SK-N-SH (cell line): ENCODE results near the gene SPRY4. TPM values are rescaled to one million over a fixed set of nuclear protein-coding genes. Genes with fewer than 3 reads are reported as not detected.
"Not testable (repeated sequence)": the region's sequence is repeated elsewhere in the genome, so short reads cannot be mapped to it uniquely, and the experiment has no call there.

Experiments
- CTCF ChIA-PET: fragments of 300-600, 350-600 bp; formaldehyde crosslinking; extraction: SDS; loops from one replicate; lab custom pipeline; 2021; lab: Yijun Ruan, JAX
- POLR2A ChIA-PET: fragments of 350-600 bp; sonication (Branson Sonifier 250); formaldehyde crosslinking; extraction: SDS; loops from one replicate; lab custom pipeline; 2020; ENCODE audit warnings: antibody characterized with exemption, inconsistent platforms; lab: Yijun Ruan, JAX
- DNase-seq: peaks from one replicate; pipeline ENCODE4 v3.0.0; 2012
- H2AFZ ChIP-seq: fragments of 200-600 bp; sonication (generic); 2 replicates; pipeline ENCODE4 v1.8.1; 2016; ENCODE audit warnings: antibody characterized with exemption, mild to moderate bottlenecking, low read depth
- H3F3A ChIP-seq: fragments of 200-600 bp; sonication (generic); replicated peaks from 2 replicates; pipeline ENCODE3; 2016; ENCODE audit warnings: antibody characterized with exemption, mild to moderate bottlenecking; ENCODE audit not compliant: insufficient read depth
- H3K27ac ChIP-seq, 2 experiments: fragments of 200-500 bp in 1 of 2; fragments of 200-600 bp in 1 of 2; sonication (Bioruptor generic) in 1 of 2; sonication (generic), shearing (Covaris generic) in 1 of 2; 2 replicates each; pipeline versions ENCODE4 v1.5.1 to v1.6.1; 2014 to 2016; ENCODE audit warnings: low read depth in 2 of 2, inconsistent platforms in 1 of 2, low read length in 1 of 2, mild to moderate bottlenecking in 1 of 2, mixed read lengths in 1 of 2
- H3K27me3 ChIP-seq: fragments of 200-600 bp; sonication (generic), shearing (Covaris generic); 2 replicates; pipeline ENCODE4 v1.6.1; 2016; ENCODE audit warnings: mixed run types; ENCODE audit not compliant: insufficient read depth
- H3K36me3 ChIP-seq, 2 experiments: fragments of 200-500 bp in 1 of 2; fragments of 200-600 bp in 1 of 2; sonication (Bioruptor generic) in 1 of 2; sonication (generic) in 1 of 2; replicated peaks in 1 of 2; 2 replicates each; pipeline versions ENCODE3 to v1.5.1; 2014 to 2016; ENCODE audit warnings: low read length in 1 of 2, mild to moderate bottlenecking in 1 of 2; ENCODE audit not compliant: insufficient read depth in 2 of 2, control insufficient read depth in 1 of 2
- H3K4me1 ChIP-seq, 2 experiments: fragments of 200-500 bp in 1 of 2; fragments of 200-600 bp in 1 of 2; sonication (Bioruptor generic) in 1 of 2; sonication (generic), shearing (Covaris generic) in 1 of 2; 2 replicates each; pipeline versions ENCODE4 v1.5.1 to v1.6.1; 2014 to 2016; ENCODE audit warnings: low read depth in 1 of 2, low read length in 1 of 2, mixed run types in 1 of 2; ENCODE audit not compliant: insufficient read depth in 2 of 2, control insufficient read depth in 1 of 2
- H3K4me2 ChIP-seq: fragments of 200-600 bp; sonication (generic), shearing (Covaris generic); 2 replicates; pipeline ENCODE4 v1.6.1; 2017; ENCODE audit warnings: mixed run types
- H3K4me3 ChIP-seq, 2 experiments: fragments of 200-500 bp in 1 of 2; fragments of 200-600 bp in 1 of 2; sonication (Bioruptor generic) in 1 of 2; sonication (generic), shearing (Covaris generic) in 1 of 2; 2 replicates each; pipeline versions ENCODE4 v1.5.1 to v1.8.1; 2014 to 2016; ENCODE audit warnings: low read depth in 2 of 2, inconsistent platforms in 1 of 2, low read length in 1 of 2, mild to moderate bottlenecking in 1 of 2, mixed read lengths in 1 of 2, moderate library complexity in 1 of 2
- H3K79me2 ChIP-seq: fragments of 200-600 bp; sonication (generic); 2 replicates; pipeline ENCODE4 v1.8.1; 2017; ENCODE audit warnings: mild to moderate bottlenecking; ENCODE audit not compliant: insufficient read depth
- H3K9ac ChIP-seq: fragments of 200-600 bp; sonication (generic); 2 replicates; pipeline ENCODE4 v1.6.1; 2017; ENCODE audit warnings: mixed run types
- H3K9me2 ChIP-seq: fragments of 200-600 bp; sonication (generic); 2 replicates; pipeline ENCODE4 v1.6.1; 2017; ENCODE audit warnings: mixed run types
- H3K9me3 ChIP-seq: fragments of 200-600 bp; sonication (generic); 2 replicates; pipeline ENCODE4 v1.6.1; 2017; ENCODE audit warnings: mixed run types, mild to moderate bottlenecking, moderate library complexity
- H4K20me1 ChIP-seq: fragments of 200-600 bp; sonication (generic); 2 replicates; pipeline ENCODE4 v1.6.1; 2017; ENCODE audit warnings: mild to moderate bottlenecking, mixed run types; ENCODE audit not compliant: insufficient read depth
- CTCF ChIP-seq: fragments of 200-600 bp; sonication (generic); IDR thresholded peaks from 2 replicates; pipeline ENCODE4 v1.6.1; 2017; ENCODE audit warnings: antibody characterized with exemption, mild to moderate bottlenecking, moderate library complexity
- EP300 ChIP-seq, 2 experiments: IDR thresholded peaks; 2 replicates each; pipeline versions ENCODE4 v1.4.0 to v1.6.1; 2012; ENCODE audit warnings: borderline replicate concordance in 1 of 2, low read depth in 1 of 2, low read length in 1 of 2
- EZH2phosphoT487 ChIP-seq: fragments of 200-600 bp; sonication (generic); IDR thresholded peaks from 2 replicates; pipeline ENCODE4 v1.6.1; 2017; ENCODE audit warnings: low read depth, mixed run types, mild to moderate bottlenecking, antibody characterized with exemption, moderate library complexity, borderline replicate concordance
- FOSL2 ChIP-seq: IDR thresholded peaks from 2 replicates; pipeline ENCODE4 v1.4.0; 2012; ENCODE audit warnings: low read depth, mild to moderate bottlenecking, moderate library complexity, borderline replicate concordance
- FOXJ3 ChIP-seq: sonication (generic); formaldehyde crosslinking; IDR thresholded peaks from 2 replicates; pipeline ENCODE4 v1.5.1; 2020; ENCODE audit warnings: mild to moderate bottlenecking, missing genetic modification reagents
- GABPA ChIP-seq: IDR thresholded peaks from 2 replicates; pipeline ENCODE4 v1.4.0; 2012; ENCODE audit warnings: low read depth, mild to moderate bottlenecking
- GATA2 ChIP-seq: sonication (generic); formaldehyde crosslinking; IDR thresholded peaks from 2 replicates; pipeline ENCODE4 v1.5.0; 2020; ENCODE audit warnings: mild to moderate bottlenecking, missing genetic modification reagents
- IRF3 ChIP-seq: fragments of 150-350 bp; IDR thresholded peaks from 2 replicates; pipeline ENCODE4 v1.6.1; 2016; ENCODE audit warnings: mild to moderate bottlenecking, low read depth, low read length
- NRF1 ChIP-seq: IDR thresholded peaks from 2 replicates; pipeline ENCODE4 v1.6.1; 2012; ENCODE audit warnings: low read depth, mild to moderate bottlenecking, low read length
- RAD21 ChIP-seq: IDR thresholded peaks from 2 replicates; pipeline ENCODE4 v1.6.1; 2012; ENCODE audit warnings: mild to moderate bottlenecking, low read length
- REST ChIP-seq: IDR thresholded peaks from 2 replicates; pipeline ENCODE4 v1.6.1; 2012; ENCODE audit warnings: mild to moderate bottlenecking, low read depth, low read length, moderate library complexity
- YY1 ChIP-seq: IDR thresholded peaks from 2 replicates; pipeline ENCODE4 v1.4.0; 2012; ENCODE audit warnings: low read depth, mild to moderate bottlenecking
- ZBTB33 ChIP-seq: IDR thresholded peaks from 2 replicates; pipeline ENCODE4 v1.4.0; 2012; ENCODE audit warnings: low read depth, borderline replicate concordance
- WGBS: methylation state at CpG from one replicate; pipeline ENCODE4 v1.1.6; 2017; ENCODE audit warnings: low lambda C conversion rate; 5-methylcytosine and 5-hydroxymethylcytosine counted together
- polyA plus RNA-seq, 3 experiments: library from polyadenylated mRNA; depleted of rRNA; stranded (reverse); fragments of >200 nt; gene quantifications; 2 replicates each; pipeline ENCODE4 v1.2.3, GENCODE V29; 2012

Gene SPRY4
- polyA plus RNA-seq, 1 of the 3 experiments (the other 2 are of a cell fraction): 18.0 TPM

- CTCF ChIA-PET, H4K20me1 ChIP-seq, H3K4me2 ChIP-seq, H3K9me2 ChIP-seq, H2AFZ ChIP-seq, H3K27me3 ChIP-seq, H3K79me2 ChIP-seq, H3K4me1 ChIP-seq, DNase-seq, H3K9me3 ChIP-seq, H3K4me3 ChIP-seq, POLR2A ChIA-PET, H3F3A ChIP-seq, H3K36me3 ChIP-seq, H3K9ac ChIP-seq, H3K27ac ChIP-seq: not testable (repeated sequence)
- WGBS: 69% methylated on average over 5 of the region's 5 CpGs
These were observed 52.2 kb downstream of the SPRY4 start for GRCh38 chr5:142272596-142272995.

- POLR2A ChIA-PET, H3K27me3 ChIP-seq, H4K20me1 ChIP-seq, H3K27ac ChIP-seq, H3K4me1 ChIP-seq, H3K9ac ChIP-seq, H3K79me2 ChIP-seq, DNase-seq, H3F3A ChIP-seq, H3K4me2 ChIP-seq, H3K4me3 ChIP-seq, H2AFZ ChIP-seq, H3K9me2 ChIP-seq, H3K9me3 ChIP-seq, CTCF ChIA-PET, H3K36me3 ChIP-seq: not testable (repeated sequence)
- WGBS: 94% methylated on average over 4 of the region's 4 CpGs
These were observed 60.7 kb downstream of the SPRY4 start for GRCh38 chr5:142264084-142264483.

- Histone ChIP-seq H3K4me2 (no peak overlapping the region), H3K27me3 (no peaks in the 10 kb centered on the region), H3K9me3 (no peaks in the 10 kb centered on the region), H3K79me2 (no peaks in the 10 kb centered on the region), H3K36me3 (no peaks in the 10 kb centered on the region), H4K20me1 (no peaks in the 10 kb centered on the region), H2AFZ (no peak overlapping the region), H3K9me2 (no peaks in the 10 kb centered on the region), H3K4me1 (no peaks in the 10 kb centered on the region; a peak in 1 of 4 replicates), H3K9ac (no peak overlapping the region), H3K4me3 (no peak overlapping the region), H3K27ac (no peak overlapping the region), H3F3A (no peaks in the 10 kb centered on the region)
- ChIA-PET POLR2A (interaction anchor here (0.8 kb wide), 1 partner anchor 13 kb away, joined by 3 read pairs; no protein-coding TSS in a partner anchor), CTCF (interaction anchor here (1.1 to 1.5 kb wide), 3 partner anchors 14 to 16 kb away, joined by 3 to 4 read pairs (median 4); no protein-coding TSS in a partner anchor)
- DNase-seq: no peak
- 79% methylated on average over 2 of the region's 3 CpGs for WGBS
- TF ChIP-seq EP300 (IDR thresholded peaks at IDR 0.05; ENCODE audit: borderline replicate concordance in 1 of 2, low read depth in 1 of 2, low read length in 1 of 2) (no peak), NRF1 (no peak), EZH2phosphoT487 (no peak), GATA2 (no peak), RAD21 (no peak), FOXJ3 (CRISPR knock-in tag) (no peak), ZBTB33 (no peak), REST (no peak), GABPA (no peak), IRF3 (no peak), FOSL2 (no peak), CTCF (no peak), YY1 (no peak)
These were observed 61.5 kb downstream of the SPRY4 start for GRCh38 chr5:142263346-142263745.
